HG03575 (cell line): ENCODE measurements around the gene BRAF.
"Not testable (repeated sequence)": the region's sequence is repeated elsewhere in the genome, so short reads cannot be mapped to it uniquely, and the experiment has no call there.

Experiments
- ATAC-seq: cut with Tn5 transposase; IDR thresholded peaks from one replicate; pipeline ENCODE4 v1.9.1; 2021; ENCODE audit not compliant: unreplicated experiment, insufficient number of reproducible peaks, low FRiP score; ENCODE audit errors: extremely low read depth

Gene BRAF

GRCh38 chr7:140817383-140817782 is 107.3 kb downstream of the BRAF start:
- not testable (repeated sequence) for ATAC-seq

GRCh38 chr7:140810830-140811556 is 113.7 kb downstream of the BRAF start:
- ATAC-seq, result peak; percentile 59

- no peak for ATAC-seq
Observed at GRCh38 chr7:140810385-140810784, 114.3 kb downstream of the BRAF start.

- no peak for ATAC-seq
Observed at GRCh38 chr7:140778975-140779374, 145.8 kb downstream of the BRAF start.

- no peak for ATAC-seq
Observed at GRCh38 chr7:140778568-140778967, 146.2 kb downstream of the BRAF start.

GRCh38 chr7:140774371-140774770 is 150.4 kb downstream of the BRAF start:
- no peak for ATAC-seq

GRCh38 chr7:140773104-140773503 is 151.6 kb downstream of the BRAF start:
- no peak for ATAC-seq

GRCh38 chr7:140771826-140772225 is 152.9 kb downstream of the BRAF start:
- no peak for ATAC-seq

- ATAC-seq, result no peak
Observed at GRCh38 chr7:140769852-140770251, 154.9 kb downstream of the BRAF start.

GRCh38 chr7:140767418-140767817 is 157.3 kb downstream of the BRAF start:
- ATAC-seq, result no peak

- ATAC-seq, result not testable (repeated sequence)
Observed at GRCh38 chr7:140765441-140765840, 159.3 kb downstream of the BRAF start.

- ATAC-seq, result not testable (repeated sequence)
Observed at GRCh38 chr7:140763166-140763565, 161.6 kb downstream of the BRAF start.

- not testable (repeated sequence) for ATAC-seq
Observed at GRCh38 chr7:140761375-140761774, 163.4 kb downstream of the BRAF start.

- no peak for ATAC-seq
Observed at GRCh38 chr7:140754506-140754905, 170.2 kb downstream of the BRAF start.

- no peak for ATAC-seq
Observed at GRCh38 chr7:140752533-140752932, 172.2 kb downstream of the BRAF start.

GRCh38 chr7:140746751-140747150 is 178.0 kb downstream of the BRAF start:
- no peak for ATAC-seq

- ATAC-seq, result no peak
Observed at GRCh38 chr7:140745266-140746058, 179.3 kb downstream of the BRAF start.

GRCh38 chr7:140744005-140744404 is 180.7 kb downstream of the BRAF start:
- no peak for ATAC-seq

GRCh38 chr7:140743255-140743654 is 181.5 kb downstream of the BRAF start:
- not testable (repeated sequence) for ATAC-seq

- ATAC-seq, result no peak
Observed at GRCh38 chr7:140738280-140738679, 186.4 kb downstream of the BRAF start.
